ENCODE results near the gene GDNF.

Gene GDNF

DNA sequence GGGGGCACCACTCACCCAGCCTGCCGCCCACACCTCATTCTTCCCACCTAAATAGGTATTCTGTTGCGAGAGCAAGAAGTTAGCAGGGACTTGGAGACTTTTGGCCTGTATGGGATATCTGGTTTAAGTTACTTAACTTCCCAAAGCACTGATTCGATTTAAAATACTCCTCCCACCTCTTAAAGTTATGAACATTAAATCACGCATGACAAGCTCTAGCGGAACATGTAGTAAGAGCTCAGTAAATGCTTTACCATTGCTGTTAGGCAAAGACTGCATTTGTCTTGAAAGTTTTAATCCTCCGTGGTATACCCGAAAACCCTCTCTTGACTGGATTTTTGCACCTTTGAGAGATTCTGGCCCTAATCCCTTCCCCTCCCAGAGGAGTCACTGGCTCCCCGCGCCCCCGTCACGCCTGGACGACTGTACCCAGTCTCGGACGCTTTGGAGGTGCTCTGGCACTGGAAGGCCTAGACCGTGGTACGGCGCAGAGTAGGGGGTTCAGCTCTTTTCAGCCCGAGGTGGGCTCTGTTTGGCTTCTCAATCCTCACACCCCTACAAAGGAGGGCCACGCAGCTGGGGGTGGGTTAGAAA lies 4.4 kb downstream of the GDNF start:
- no peak overlapping the region for H3K4me3 ChIP-seq (replicated peaks; ENCODE audit: low read depth, low read length)
- TF ChIP-seq, protein P1, sequence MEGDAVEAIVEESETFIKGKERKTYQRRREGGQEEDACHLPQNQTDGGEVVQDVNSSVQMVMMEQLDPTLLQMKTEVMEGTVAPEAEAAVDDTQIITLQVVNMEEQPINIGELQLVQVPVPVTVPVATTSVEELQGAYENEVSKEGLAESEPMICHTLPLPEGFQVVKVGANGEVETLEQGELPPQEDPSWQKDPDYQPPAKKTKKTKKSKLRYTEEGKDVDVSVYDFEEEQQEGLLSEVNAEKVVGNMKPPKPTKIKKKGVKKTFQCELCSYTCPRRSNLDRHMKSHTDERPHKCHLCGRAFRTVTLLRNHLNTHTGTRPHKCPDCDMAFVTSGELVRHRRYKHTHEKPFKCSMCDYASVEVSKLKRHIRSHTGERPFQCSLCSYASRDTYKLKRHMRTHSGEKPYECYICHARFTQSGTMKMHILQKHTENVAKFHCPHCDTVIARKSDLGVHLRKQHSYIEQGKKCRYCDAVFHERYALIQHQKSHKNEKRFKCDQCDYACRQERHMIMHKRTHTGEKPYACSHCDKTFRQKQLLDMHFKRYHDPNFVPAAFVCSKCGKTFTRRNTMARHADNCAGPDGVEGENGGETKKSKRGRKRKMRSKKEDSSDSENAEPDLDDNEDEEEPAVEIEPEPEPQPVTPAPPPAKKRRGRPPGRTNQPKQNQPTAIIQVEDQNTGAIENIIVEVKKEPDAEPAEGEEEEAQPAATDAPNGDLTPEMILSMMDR (IDR thresholded peaks at IDR 0.05; ENCODE audit: low read depth, low read length, missing control alignments): no peak
- DNase-seq (ENCODE audit: extremely low read depth, low read depth): no peak

DNA sequence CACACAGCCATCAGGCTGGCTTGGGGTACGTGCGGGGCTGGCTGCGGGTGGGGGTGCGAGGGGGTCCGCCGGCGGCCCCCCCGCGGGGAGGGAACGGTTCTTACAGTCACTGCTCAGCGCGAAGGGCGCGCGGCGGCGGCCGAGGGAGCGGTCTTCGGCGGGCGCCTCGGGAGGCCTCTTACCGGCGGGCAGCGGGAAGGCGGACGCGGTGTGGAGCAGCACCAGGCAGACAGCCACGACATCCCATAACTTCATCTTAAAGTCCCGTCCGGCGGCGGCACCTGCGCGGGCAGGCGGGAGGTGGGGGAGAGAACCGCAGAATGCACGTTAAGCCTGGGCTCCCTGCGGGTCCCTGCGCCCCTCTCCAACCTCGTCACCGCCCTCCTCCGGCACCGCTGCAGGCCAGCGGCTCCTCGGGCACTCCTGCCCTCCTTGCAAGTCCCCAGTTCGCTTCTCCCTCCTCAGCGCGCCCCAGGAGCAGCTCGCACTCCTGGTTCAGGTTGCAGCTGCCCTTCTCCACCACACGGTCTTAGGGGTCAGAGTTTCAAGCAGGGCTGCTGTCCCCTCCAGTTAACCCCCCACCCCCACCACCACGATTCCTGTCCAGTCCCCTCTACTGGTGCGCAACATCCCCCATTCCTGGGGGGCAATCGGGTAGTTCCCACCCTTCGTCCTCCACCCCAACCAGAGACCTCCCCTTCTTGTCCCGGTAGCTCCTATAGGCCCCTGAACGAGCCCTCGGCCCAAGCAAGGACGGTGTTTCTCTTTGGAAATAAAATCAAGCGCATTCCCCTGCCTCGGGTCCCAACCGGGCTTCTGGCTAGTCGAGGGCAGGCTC lies 5.1 kb downstream of the GDNF start:
- TF ChIP-seq, protein P1 (IDR thresholded peaks at IDR 0.05; ENCODE audit: low read depth, low read length, missing control alignments): no peak
- H3K4me3 ChIP-seq (replicated peaks; ENCODE audit: low read depth, low read length): no peak overlapping the region
- DNase-seq (ENCODE audit: extremely low read depth, low read depth): no peak

DNA sequence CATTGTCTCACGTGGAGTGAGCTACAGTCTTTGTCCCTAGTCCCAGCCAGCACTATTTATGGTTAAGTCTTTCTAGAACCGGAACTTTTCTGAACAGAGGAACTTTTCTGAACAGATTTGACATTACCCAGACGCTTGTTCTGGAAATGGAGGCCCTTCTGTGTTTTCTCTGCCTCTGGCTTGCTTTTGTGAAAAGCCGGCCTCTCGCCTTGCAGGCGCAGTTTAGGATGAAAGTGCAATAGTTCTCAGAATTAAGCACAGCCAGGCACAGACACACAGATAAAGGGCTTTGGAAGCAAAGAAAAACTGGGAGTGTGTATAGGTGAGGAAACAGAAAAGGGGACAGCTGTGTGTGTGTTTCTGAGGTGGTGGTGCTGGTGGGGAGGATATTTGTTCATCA lies 5.9 kb downstream of the GDNF start:
- H3K4me3 ChIP-seq (replicated peaks; ENCODE audit: low read depth, low read length): no peak overlapping the region
- no peak for DNase-seq (ENCODE audit: extremely low read depth, low read depth)
- TF ChIP-seq, protein P1 (IDR thresholded peaks at IDR 0.05; ENCODE audit: low read depth, low read length, missing control alignments): no peak

DNA sequence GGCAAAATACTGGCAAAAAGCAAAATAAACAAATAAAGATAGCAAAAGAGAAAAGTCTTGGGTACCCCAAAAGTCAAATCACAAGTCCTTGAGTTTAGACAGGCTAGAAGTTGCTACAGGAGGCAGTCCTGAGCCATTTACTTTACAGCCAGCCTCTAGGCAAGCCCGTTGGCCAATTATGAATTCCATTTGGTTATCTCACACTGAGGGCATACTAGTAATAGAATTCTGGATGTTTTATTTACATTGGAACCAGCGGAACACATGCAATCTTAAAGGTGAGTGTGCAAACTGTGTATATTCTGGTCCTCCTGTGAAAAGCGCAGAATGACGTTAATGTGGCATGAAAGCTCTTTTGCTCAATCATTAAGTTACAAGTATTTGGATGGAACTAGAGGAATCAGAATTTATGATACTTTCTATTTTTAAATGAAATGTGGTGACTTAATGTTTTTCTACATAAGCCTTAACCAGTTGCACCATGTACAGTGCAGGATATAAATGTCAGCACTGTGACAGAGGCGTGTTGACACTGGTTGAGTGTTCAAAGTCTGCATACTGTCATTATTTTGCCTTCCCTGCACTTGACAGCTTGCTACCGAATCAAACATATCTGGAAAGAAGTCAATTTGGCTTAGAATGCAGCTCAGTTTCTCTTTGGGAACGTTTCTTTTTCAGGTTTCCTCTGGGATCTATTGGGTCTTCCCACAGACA lies 7.9 kb downstream of the GDNF start:
- DNase-seq (ENCODE audit: extremely low read depth, low read depth): no peak
- TF ChIP-seq, protein P1 (IDR thresholded peaks at IDR 0.05; ENCODE audit: low read depth, low read length, missing control alignments): no peak
- H3K4me3 ChIP-seq (replicated peaks; ENCODE audit: low read depth, low read length): no peak overlapping the region

DNA sequence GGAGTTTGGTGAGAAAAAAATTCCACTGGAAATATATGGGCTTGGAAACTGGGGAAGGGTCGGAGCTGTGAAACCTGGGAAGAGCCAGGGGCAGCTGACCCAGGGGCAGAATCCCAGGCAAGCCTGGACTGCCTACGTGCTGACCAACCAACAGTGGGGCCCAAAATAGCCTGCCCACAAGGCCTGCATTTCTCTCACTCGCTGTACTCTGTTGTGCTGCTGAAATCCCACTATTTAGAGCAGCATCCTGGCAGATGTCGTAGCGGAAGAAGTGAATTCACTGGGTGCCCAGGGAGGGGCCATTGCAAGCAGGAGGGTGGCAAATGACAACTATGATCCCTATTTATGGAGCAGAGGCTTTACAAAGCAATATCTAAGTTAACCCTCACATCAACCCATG lies 9.5 kb downstream of the GDNF start:
- no peak overlapping the region for H3K4me3 ChIP-seq (replicated peaks; ENCODE audit: low read depth, low read length)
- TF ChIP-seq, protein P1 (IDR thresholded peaks at IDR 0.05; ENCODE audit: low read depth, low read length, missing control alignments): no peak
- DNase-seq (ENCODE audit: extremely low read depth, low read depth): no peak

DNA sequence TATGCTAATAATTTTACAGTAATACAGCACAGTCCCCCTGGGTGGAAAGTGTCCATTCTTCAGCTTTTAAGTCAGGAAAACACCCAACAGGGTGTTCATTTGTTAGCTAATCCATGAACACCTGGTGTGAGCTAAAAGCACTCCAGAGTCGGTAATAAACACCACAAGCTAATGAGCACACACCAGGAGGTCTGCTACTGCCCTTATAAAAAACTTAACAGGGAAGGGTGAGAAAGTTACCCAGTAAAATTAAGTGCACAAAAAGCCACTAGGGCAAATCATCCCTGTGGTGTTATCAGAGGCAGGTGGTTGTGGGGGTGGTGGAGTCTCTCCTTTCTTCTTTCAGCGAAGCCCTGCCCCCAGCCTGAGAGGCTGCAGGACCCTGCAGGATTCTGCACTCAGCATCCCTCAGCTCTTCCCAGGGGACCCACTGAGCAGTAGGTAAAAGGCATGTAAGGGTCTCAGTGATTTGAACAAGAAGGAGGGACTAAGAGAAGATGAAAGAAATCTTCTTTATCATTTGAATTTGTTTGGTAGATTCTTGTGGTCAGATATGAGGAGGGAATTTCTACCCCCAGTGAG lies 14.4 kb downstream of the GDNF start:
- TF ChIP-seq, protein P1 (IDR thresholded peaks at IDR 0.05; ENCODE audit: low read depth, low read length, missing control alignments): no peak
- no peak overlapping the region for H3K4me3 ChIP-seq (replicated peaks; ENCODE audit: low read depth, low read length)
- DNase-seq (ENCODE audit: extremely low read depth, low read depth): no peak
